HG02943 (cell line): ENCODE results near the gene KLF7.
"Not testable (repeated sequence)": the region's sequence is repeated elsewhere in the genome, so short reads cannot be mapped to it uniquely, and the experiment has no call there.

Source experiments
- ATAC-seq: cut with Tn5 transposase; IDR thresholded peaks from one replicate; pipeline ENCODE4 v1.9.1; 2021; ENCODE audit warnings: mild to moderate bottlenecking, low read depth, moderate library complexity; ENCODE audit not compliant: unreplicated experiment

Gene KLF7

GRCh38 chr2:207037023-207037422, 128.7 kb downstream of the KLF7 start:
- not testable (repeated sequence) for ATAC-seq

GRCh38 chr2:207035875-207036274, 129.9 kb downstream of the KLF7 start:
- ATAC-seq = no peak

GRCh38 chr2:207032490-207032889, 133.3 kb downstream of the KLF7 start:
- no peak for ATAC-seq
